ENCODE data around the gene RAB6B.

- TF ChIP-seq CREM (CRISPR knock-in tag; IDR thresholded peaks at IDR 0.05), result no peak
- no peak for TF ChIP-seq TP53 (CRISPR knock-in tag; IDR thresholded peaks at IDR 0.05)
Observed at GRCh38 chr3:133897547-133897946, 1.9 kb upstream of the RAB6B start.
